T-helper 2 cell treated with Interferon-gamma antibody and Interleukin-4, amounts not matched to agents 5 μg/mL and 100 μg/mL, for 36 hours (primary cell): Measurements from ENCODE around the gene PRSS27.

ENCODE experiments used
- DNase-seq: peaks from one replicate; pipeline ENCODE4 v3.0.0; 2021; ENCODE audit warnings: low spot score
- H3K27ac Mint-ChIP-seq: one replicate; pipeline ENCODE4 v1.8.0; 2021; ENCODE audit warnings: mild to moderate bottlenecking, mixed read lengths
- H3K27me3 Mint-ChIP-seq: one replicate; pipeline ENCODE4 v1.8.0; 2021; ENCODE audit warnings: low read depth, mixed read lengths
- H3K36me3 Mint-ChIP-seq: one replicate; pipeline ENCODE4 v1.8.0; 2021; ENCODE audit warnings: low read depth, mixed read lengths
- H3K4me1 Mint-ChIP-seq: one replicate; pipeline ENCODE4 v1.8.0; 2021; ENCODE audit warnings: low read depth, mixed read lengths
- H3K4me3 Mint-ChIP-seq: one replicate; pipeline ENCODE4 v1.8.0; 2022; ENCODE audit warnings: mild to moderate bottlenecking, moderate library complexity, mixed read lengths
- H3K9me3 Mint-ChIP-seq: one replicate; pipeline ENCODE4 v1.8.0; 2021; ENCODE audit warnings: mixed read lengths

PRSS27 gene

DNA sequence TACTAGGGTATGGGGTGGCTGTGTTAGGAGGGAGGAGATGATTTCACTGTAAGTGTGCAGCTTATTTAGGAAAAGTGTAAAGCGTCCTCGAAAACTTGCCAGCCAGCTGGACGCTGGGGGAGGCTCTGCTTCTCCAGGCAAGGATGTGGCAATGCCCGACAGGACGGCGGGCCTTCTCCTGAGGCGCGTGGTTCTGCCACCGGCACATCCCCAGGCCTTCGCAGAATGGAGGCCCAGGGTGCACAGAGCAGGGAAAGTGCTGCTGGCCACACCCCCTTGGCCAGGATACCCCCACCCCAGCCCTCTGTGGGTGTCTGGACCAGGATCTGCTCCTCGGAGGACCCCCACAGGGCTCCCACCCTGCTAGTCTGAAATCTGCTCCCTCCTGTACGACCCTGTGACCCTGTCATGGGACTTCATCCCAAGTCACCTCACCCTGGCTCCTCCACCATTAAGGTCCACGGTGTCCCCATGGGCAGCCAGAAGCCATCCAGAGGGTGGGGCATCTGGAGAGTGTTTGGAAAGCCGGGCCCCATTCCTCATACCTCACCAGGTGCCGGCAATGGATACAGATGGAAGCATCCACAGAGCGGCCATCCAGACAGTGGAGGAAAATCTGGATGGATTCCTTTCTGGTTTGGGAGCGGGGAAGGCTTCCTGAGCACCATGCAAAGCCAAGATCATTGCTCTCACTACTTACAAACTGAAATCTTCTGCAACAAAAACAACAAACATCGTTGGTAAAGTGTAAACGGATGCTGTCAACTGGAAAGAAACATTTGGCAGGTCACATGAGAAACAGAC lies 23.2 kb upstream of the PRSS27 start:
- DNase-seq: no peak
- no peak overlapping the region for H3K4me3 Mint-ChIP-seq
- H3K27ac Mint-ChIP-seq: no peak overlapping the region
- peaks cover 2% of the 10 kb centered on the region for H3K4me1 Mint-ChIP-seq
- H3K36me3 Mint-ChIP-seq: no peaks in the 10 kb centered on the region
- H3K9me3 Mint-ChIP-seq: no peaks in the 10 kb centered on the region
- H3K27me3 Mint-ChIP-seq: no peaks in the 10 kb centered on the region

GRCh38 chr16:2742323-2743006 lies 22.4 kb upstream of the PRSS27 start:
- H3K27ac Mint-ChIP-seq: no peak overlapping the region
- no peak for DNase-seq
- no peaks in the 10 kb centered on the region for H3K36me3 Mint-ChIP-seq
- H3K9me3 Mint-ChIP-seq: no peaks in the 10 kb centered on the region
- H3K4me3 Mint-ChIP-seq: no peak overlapping the region
- peaks cover 2% of the 10 kb centered on the region for H3K4me1 Mint-ChIP-seq
- no peaks in the 10 kb centered on the region for H3K27me3 Mint-ChIP-seq

GRCh38 chr16:2741168-2741567 lies 21.1 kb upstream of the PRSS27 start:
- H3K4me3 Mint-ChIP-seq: no peak overlapping the region
- H3K9me3 Mint-ChIP-seq: no peaks in the 10 kb centered on the region
- H3K4me1 Mint-ChIP-seq: peaks cover 2% of the 10 kb centered on the region

DNA sequence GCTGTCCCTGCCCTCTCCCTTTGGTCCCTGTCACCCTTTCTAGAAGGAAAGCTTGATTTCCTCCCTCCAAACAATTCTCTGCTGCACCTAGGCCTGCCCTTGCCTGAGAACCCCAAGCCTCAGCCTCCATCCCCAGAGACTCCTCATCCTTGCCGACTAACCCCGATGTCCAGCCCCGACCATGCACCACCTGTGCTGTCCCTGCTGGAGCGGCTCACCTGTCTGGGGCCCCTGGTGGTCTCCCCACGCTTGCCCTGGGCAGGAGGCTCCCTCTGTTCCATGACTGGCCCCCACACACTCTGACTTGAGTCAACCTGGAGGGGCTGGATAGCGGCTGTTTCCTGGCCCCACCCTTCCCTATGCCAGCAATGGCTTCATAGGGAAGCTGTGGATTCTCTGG lies 20.5 kb upstream of the PRSS27 start:
- Mint-ChIP-seq H3K27ac (no peak overlapping the region), H3K27me3 (no peaks in the 10 kb centered on the region), H3K9me3 (no peaks in the 10 kb centered on the region)

More at GRCh38 chr16:2741168-2741567, 21.1 kb upstream of the PRSS27 start:
- Mint-ChIP-seq H3K27me3 (no peaks in the 10 kb centered on the region), H3K36me3 (no peaks in the 10 kb centered on the region), H3K27ac (no peak overlapping the region)
- no peak for DNase-seq

DNA sequence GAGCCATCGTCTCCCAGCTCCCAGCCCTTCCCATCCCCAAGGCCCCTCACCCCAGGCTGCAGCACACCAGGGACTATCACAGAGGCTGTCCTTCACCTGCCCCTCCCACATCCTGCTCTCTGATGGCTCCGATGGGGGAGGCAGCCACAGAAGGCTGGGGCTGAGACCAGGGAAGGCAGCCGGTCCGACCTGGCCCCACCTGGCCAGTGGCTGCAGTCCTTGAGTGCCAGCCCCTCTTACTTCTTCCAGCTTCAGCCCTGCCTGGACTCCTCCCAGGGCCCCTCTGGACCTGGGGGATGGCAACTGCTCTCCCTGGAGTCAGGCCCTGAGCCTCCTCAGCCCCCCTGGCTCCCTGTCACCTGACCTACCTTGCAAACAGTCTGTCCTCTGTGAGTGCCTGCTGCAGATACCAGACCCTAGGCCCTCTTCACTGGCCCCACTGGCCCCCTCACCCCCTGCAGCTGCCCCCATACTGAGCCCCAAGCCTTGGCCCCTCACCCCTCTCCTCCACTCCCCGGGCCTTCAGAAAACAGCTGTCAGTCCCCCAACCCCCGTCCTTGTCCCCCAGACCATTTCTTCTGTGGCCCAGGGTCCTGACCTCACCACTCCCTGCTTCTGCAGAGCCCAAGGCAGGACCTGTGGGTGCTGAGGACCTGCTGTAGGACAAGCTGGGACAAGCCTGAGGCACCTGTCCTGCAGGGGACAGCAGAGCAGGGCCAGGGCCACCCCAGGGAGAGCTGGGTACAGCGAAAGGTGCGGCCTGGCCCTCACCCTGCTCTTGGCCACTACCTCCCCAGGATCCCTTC lies 19.8 kb upstream of the PRSS27 start:
- Mint-ChIP-seq H3K27me3 (no peaks in the 10 kb centered on the region), H3K27ac (no peak overlapping the region), H3K4me1 (peaks cover 2% of the 10 kb centered on the region), H3K4me3 (no peak overlapping the region), H3K9me3 (no peaks in the 10 kb centered on the region), H3K36me3 (no peaks in the 10 kb centered on the region)
- DNase-seq: no peak

More for the DNA sequence above, 20.5 kb upstream of the PRSS27 start:
- DNase-seq: no peak
- H3K36me3 Mint-ChIP-seq: no peaks in the 10 kb centered on the region
- H3K4me1 Mint-ChIP-seq: peaks cover 2% of the 10 kb centered on the region
- H3K4me3 Mint-ChIP-seq: no peak overlapping the region

- DNase-seq: no peak
- no peaks in the 10 kb centered on the region for H3K27me3 Mint-ChIP-seq
- H3K4me3 Mint-ChIP-seq: no peak overlapping the region
- H3K9me3 Mint-ChIP-seq: no peaks in the 10 kb centered on the region
- H3K36me3 Mint-ChIP-seq: no peaks in the 10 kb centered on the region
- H3K27ac Mint-ChIP-seq: no peak overlapping the region
- H3K4me1 Mint-ChIP-seq: peaks cover 2% of the 10 kb centered on the region
Measured at GRCh38 chr16:2738615-2739014, 18.6 kb upstream of the PRSS27 start.

GRCh38 chr16:2737895-2738418 lies 17.9 kb upstream of the PRSS27 start:
- Mint-ChIP-seq H3K27me3 (no peaks in the 10 kb centered on the region), H3K27ac (no peak overlapping the region), H3K9me3 (no peaks in the 10 kb centered on the region), H3K4me3 (no peak overlapping the region), H3K4me1 (peaks cover 2% of the 10 kb centered on the region), H3K36me3 (no peaks in the 10 kb centered on the region)
- DNase-seq: no peak

- H3K4me3 Mint-ChIP-seq: no peak overlapping the region
- H3K27me3 Mint-ChIP-seq: no peaks in the 10 kb centered on the region
- H3K27ac Mint-ChIP-seq: no peak overlapping the region
- no peaks in the 10 kb centered on the region for H3K9me3 Mint-ChIP-seq
- H3K4me1 Mint-ChIP-seq: peaks cover 2% of the 10 kb centered on the region
- DNase-seq: no peak
- H3K36me3 Mint-ChIP-seq: no peaks in the 10 kb centered on the region
Measured at GRCh38 chr16:2737238-2737605, 17.2 kb upstream of the PRSS27 start.

- no peak overlapping the region for H3K27ac Mint-ChIP-seq
- no peaks in the 10 kb centered on the region for H3K9me3 Mint-ChIP-seq
Measured at GRCh38 chr16:2736476-2737237, 16.6 kb upstream of the PRSS27 start.

DNA sequence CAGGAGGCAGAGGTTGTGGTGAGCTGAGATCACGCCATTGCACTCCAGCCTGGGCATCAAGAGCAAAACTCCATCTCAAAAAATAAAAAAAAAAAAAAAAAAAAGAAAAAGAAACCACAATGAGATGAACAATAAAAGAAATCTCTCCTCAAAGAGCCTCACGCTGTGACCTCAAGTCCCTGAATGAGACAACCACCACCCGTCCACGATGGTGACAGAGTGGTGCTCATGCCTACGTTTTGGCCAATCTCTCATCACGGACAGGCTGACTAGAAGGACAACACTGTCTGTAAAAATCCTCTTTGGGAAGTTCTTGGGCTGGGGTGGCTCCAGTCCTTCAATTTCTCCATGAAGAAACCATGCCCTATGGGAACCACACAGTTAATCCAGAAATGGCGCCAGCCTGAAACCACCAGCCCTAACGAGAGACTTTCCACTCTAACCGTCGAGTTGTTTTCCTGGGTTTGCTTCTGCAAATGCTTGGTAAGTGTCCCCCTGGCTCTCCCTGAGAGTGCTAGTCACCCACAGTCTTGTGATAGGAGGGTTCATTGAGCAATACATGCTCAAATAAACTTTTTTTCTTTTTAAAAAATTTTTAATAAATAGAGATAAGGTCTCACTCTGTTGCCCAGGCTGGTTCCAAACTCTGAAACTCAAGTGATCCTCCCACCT lies 15.0 kb upstream of the PRSS27 start:
- Mint-ChIP-seq H3K27me3 (no peaks in the 10 kb centered on the region), H3K27ac (no peak overlapping the region), H3K36me3 (no peaks in the 10 kb centered on the region), H3K9me3 (no peaks in the 10 kb centered on the region), H3K4me1 (no peaks in the 10 kb centered on the region), H3K4me3 (no peak overlapping the region)
- DNase-seq: no peak

More at GRCh38 chr16:2736476-2737237, 16.6 kb upstream of the PRSS27 start:
- Mint-ChIP-seq H3K4me3 (no peak overlapping the region), H3K27me3 (no peaks in the 10 kb centered on the region), H3K4me1 (peaks cover 2% of the 10 kb centered on the region), H3K36me3 (no peaks in the 10 kb centered on the region)
- no peak for DNase-seq

GRCh38 chr16:2728034-2728433 lies 8.0 kb upstream of the PRSS27 start:
- no peaks in the 10 kb centered on the region for H3K4me1 Mint-ChIP-seq
- H3K27me3 Mint-ChIP-seq: peaks cover 3% of the 10 kb centered on the region
- no peaks in the 10 kb centered on the region for H3K9me3 Mint-ChIP-seq
- no peak overlapping the region for H3K27ac Mint-ChIP-seq
- H3K4me3 Mint-ChIP-seq: no peak overlapping the region
- no peak for DNase-seq
- H3K36me3 Mint-ChIP-seq: no peaks in the 10 kb centered on the region

GRCh38 chr16:2726923-2727322 lies 6.9 kb upstream of the PRSS27 start:
- Mint-ChIP-seq H3K36me3 (no peaks in the 10 kb centered on the region), H3K27me3 (peaks cover 3% of the 10 kb centered on the region), H3K4me1 (no peaks in the 10 kb centered on the region), H3K4me3 (no peak overlapping the region), H3K9me3 (no peaks in the 10 kb centered on the region), H3K27ac (no peak overlapping the region)
- DNase-seq: no peak

GRCh38 chr16:2724816-2725348 lies 4.9 kb upstream of the PRSS27 start:
- H3K4me3 Mint-ChIP-seq: no peak overlapping the region
- no peaks in the 10 kb centered on the region for H3K9me3 Mint-ChIP-seq
- no peaks in the 10 kb centered on the region for H3K36me3 Mint-ChIP-seq
- no peak overlapping the region for H3K27ac Mint-ChIP-seq
- H3K27me3 Mint-ChIP-seq: peaks cover 3% of the 10 kb centered on the region
- DNase-seq: no peak
- no peaks in the 10 kb centered on the region for H3K4me1 Mint-ChIP-seq
